NCI-H1436 (cell line): ENCODE results near the gene MITF.

Experiments used
- DNase-seq: peaks from one replicate; lab custom pipeline; 2025; lab: John Stamatoyannopoulos, UW

MITF gene

GRCh38 chr3:69761896-69762767 is 22.9 kb downstream of the MITF start:
- no peak for DNase-seq

- DNase-seq, result no peak
Measured at GRCh38 chr3:69762768-69763229, 23.5 kb downstream of the MITF start.

- DNase-seq, result no peak
Measured at GRCh38 chr3:69763458-69763857, 24.2 kb downstream of the MITF start.

- DNase-seq, result no peak
Measured at GRCh38 chr3:69764121-69764741, 25.0 kb downstream of the MITF start.

GRCh38 chr3:69764861-69765260 is 25.6 kb downstream of the MITF start:
- no peak for DNase-seq

- no peak for DNase-seq
Measured at GRCh38 chr3:69766638-69767037, 27.4 kb downstream of the MITF start.

GRCh38 chr3:69767571-69767970 is 28.3 kb downstream of the MITF start:
- DNase-seq, result no peak

GRCh38 chr3:69768438-69768837 is 29.2 kb downstream of the MITF start:
- no peak for DNase-seq

GRCh38 chr3:69770219-69770618 is 31.0 kb downstream of the MITF start:
- DNase-seq, result no peak

- no peak for DNase-seq
Measured at GRCh38 chr3:69770976-69771634, 31.8 kb downstream of the MITF start.

- DNase-seq, result no peak
Measured at GRCh38 chr3:69772152-69772867, 33.0 kb downstream of the MITF start.

- no peak for DNase-seq
Measured at GRCh38 chr3:69774029-69774428, 34.8 kb downstream of the MITF start.

- DNase-seq, result no peak
Measured at GRCh38 chr3:69775751-69776150, 36.5 kb downstream of the MITF start.

- no peak for DNase-seq
Measured at GRCh38 chr3:69776289-69776688, 37.0 kb downstream of the MITF start.

GRCh38 chr3:69776920-69777581 is 37.8 kb downstream of the MITF start:
- DNase-seq, result no peak

GRCh38 chr3:69777582-69777967 is 38.3 kb downstream of the MITF start:
- no peak for DNase-seq

GRCh38 chr3:69781593-69781992 is 42.3 kb downstream of the MITF start:
- DNase-seq, result no peak

- DNase-seq, result no peak
Measured at GRCh38 chr3:69784954-69785514, 45.8 kb downstream of the MITF start.

- no peak for DNase-seq
Measured at GRCh38 chr3:69785769-69786320, 46.6 kb downstream of the MITF start.

- DNase-seq, result no peak
Measured at GRCh38 chr3:69786854-69787253, 47.6 kb downstream of the MITF start.
